Neural progenitor cell (in vitro differentiated cells): Measurements from ENCODE around the gene EMC1. TPM values are rescaled to one million over a fixed set of nuclear protein-coding genes. Genes with fewer than 3 reads are reported as not detected.
"Not testable (repeated sequence)": the region's sequence is repeated elsewhere in the genome, so short reads cannot be mapped to it uniquely, and the experiment has no call there.

Experiments
- DNase-seq: peaks from one replicate; pipeline ENCODE4 v3.0.0-alpha.2; 2016; ENCODE audit warnings: low spot score
- H2AFZ ChIP-seq: fragments of 200-600 bp; sonication (generic); replicated peaks from 2 replicates; pipeline ENCODE4 v1.6.1; 2016; ENCODE audit warnings: antibody characterized with exemption
- H3F3A ChIP-seq: fragments of 200-600 bp; sonication (generic); 2 replicates; pipeline ENCODE4 v1.6.1; 2016; ENCODE audit warnings: antibody characterized with exemption, low read depth
- H3K27ac ChIP-seq: fragments of 200-600 bp; sonication (generic); 2 replicates; pipeline ENCODE4 v1.5.1; 2016; ENCODE audit warnings: mild to moderate bottlenecking
- H3K27me3 ChIP-seq: fragments of 200-600 bp; sonication (generic); 2 replicates; pipeline ENCODE4 v1.6.1; 2016; ENCODE audit warnings: mild to moderate bottlenecking, moderate library complexity
- H3K36me3 ChIP-seq: fragments of 200-600 bp; sonication (generic); 2 replicates; pipeline ENCODE4 v1.5.1; 2016
- H3K4me1 ChIP-seq: fragments of 200-600 bp; sonication (generic); 2 replicates; pipeline ENCODE4 v1.6.1; 2016; ENCODE audit warnings: mixed run types
- H3K4me2 ChIP-seq: fragments of 200-600 bp; sonication (generic); 2 replicates; pipeline ENCODE4 v1.6.1; 2016
- H3K4me3 ChIP-seq: fragments of 200-600 bp; sonication (generic); 2 replicates; pipeline ENCODE4 v1.5.1; 2016
- H3K79me2 ChIP-seq: fragments of 200-600 bp; sonication (generic); 2 replicates; pipeline ENCODE4 v1.6.1; 2016; ENCODE audit warnings: low read depth
- H3K9ac ChIP-seq: fragments of 200-600 bp; sonication (generic); 2 replicates; pipeline ENCODE4 v1.6.1; 2016
- H3K9me3 ChIP-seq: fragments of 200-600 bp; sonication (generic); 2 replicates; pipeline ENCODE4 v1.5.1; 2016; ENCODE audit warnings: low read depth
- H4K20me1 ChIP-seq: fragments of 200-600 bp; sonication (generic); 2 replicates; pipeline ENCODE4 v1.6.1; 2016; ENCODE audit warnings: low read depth
- H3K27ac Mint-ChIP-seq: 3 replicates; pipeline ENCODE4 v1.8.0; 2021; ENCODE audit warnings: mixed read lengths
- H3K27me3 Mint-ChIP-seq: 2 replicates; pipeline ENCODE4 v1.8.0; 2022; ENCODE audit warnings: low read depth, mild to moderate bottlenecking, inconsistent platforms, moderate library complexity, mixed read lengths; ENCODE audit not compliant: insufficient read depth
- H3K36me3 Mint-ChIP-seq: 3 replicates; pipeline ENCODE4 v1.8.0; 2021; ENCODE audit warnings: mixed read lengths
- H3K4me1 Mint-ChIP-seq: 3 replicates; pipeline ENCODE4 v1.8.0; 2021; ENCODE audit warnings: mixed read lengths
- H3K4me3 Mint-ChIP-seq: 3 replicates; pipeline ENCODE4 v1.8.0; 2021; ENCODE audit warnings: mild to moderate bottlenecking, moderate library complexity, mixed read lengths
- H3K9me3 Mint-ChIP-seq: 3 replicates; pipeline ENCODE4 v1.8.0; 2020; ENCODE audit warnings: mixed read lengths
- EZH2 ChIP-seq: fragments of 200-600 bp; sonication (generic); IDR thresholded peaks from 2 replicates; pipeline ENCODE4 v1.6.1; 2017; ENCODE audit warnings: antibody characterized with exemption, mild to moderate bottlenecking, moderate library complexity
- EZH2phosphoT487 ChIP-seq: fragments of 200-600 bp; sonication (generic); IDR thresholded peaks from 2 replicates; pipeline ENCODE4 v1.6.1; 2017; ENCODE audit warnings: antibody characterized with exemption
- total RNA-seq: library from RNA; depleted of rRNA; stranded (reverse); fragments of >200 nt; gene quantifications from 2 replicates; pipeline ENCODE4 v1.2.3, GENCODE V29; 2015; ENCODE audit warnings: low replicate concordance
- TF ChIP-seq, protein P1 (sequence below): fragments of 200-600 bp; sonication (generic); IDR thresholded peaks from 2 replicates; pipeline ENCODE4 v1.5.1; 2017; ENCODE audit warnings: antibody characterized with exemption, mild to moderate bottlenecking

The EMC1 gene
- total RNA-seq, 1 donor from 2014 or later = 32.6 TPM

DNA sequence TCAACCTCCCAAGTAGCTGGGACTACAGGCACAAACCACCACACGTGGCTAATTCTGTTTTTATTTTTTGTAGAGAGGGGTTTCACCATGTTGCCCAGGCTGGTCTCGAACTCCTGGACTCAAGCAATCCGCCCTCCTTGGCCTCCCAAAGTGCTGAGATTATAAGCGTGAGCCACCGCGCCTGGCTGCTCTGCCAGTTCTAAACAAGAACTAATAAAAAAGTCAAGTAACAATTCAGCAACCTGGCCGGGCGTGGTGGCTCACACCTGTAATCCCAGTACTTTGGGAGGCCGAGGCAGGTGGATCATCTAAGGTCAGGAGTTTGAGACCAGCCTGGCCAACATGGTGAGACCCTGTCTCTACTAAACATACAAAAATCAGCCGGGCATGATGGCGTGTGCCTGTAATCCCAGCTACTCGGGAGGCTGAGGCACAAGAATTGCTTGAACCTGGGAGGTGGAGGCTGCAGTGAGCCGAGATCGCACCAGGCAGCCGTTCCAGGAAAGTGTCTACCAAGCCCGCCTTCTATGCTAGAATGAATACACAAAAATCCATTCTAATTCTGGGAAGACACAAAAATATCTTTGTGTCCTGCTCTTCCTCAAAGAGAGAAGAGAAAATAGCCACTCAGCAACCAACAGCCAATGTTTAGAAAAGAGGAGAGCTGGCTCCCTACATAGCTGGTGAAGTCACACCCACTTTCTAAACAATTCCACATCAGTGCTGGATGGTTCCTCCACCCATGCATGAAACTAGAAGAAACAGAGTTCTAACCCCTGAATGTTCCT, 19.4 kb downstream of the EMC1 start:
- H2AFZ ChIP-seq, H3K27ac ChIP-seq, H3K79me2 ChIP-seq, H3K27me3 ChIP-seq, DNase-seq, H3F3A ChIP-seq, H4K20me1 ChIP-seq, H3K9me3 Mint-ChIP-seq, H3K9ac ChIP-seq, H3K27me3 Mint-ChIP-seq, H3K4me1 ChIP-seq, H3K4me2 ChIP-seq, H3K4me3 ChIP-seq, H3K27ac Mint-ChIP-seq, H3K4me3 Mint-ChIP-seq, H3K9me3 ChIP-seq, H3K4me1 Mint-ChIP-seq, H3K36me3 ChIP-seq: not testable (repeated sequence)
- peaks cover 17% of the 10 kb centered on the region for H3K36me3 Mint-ChIP-seq

DNA sequence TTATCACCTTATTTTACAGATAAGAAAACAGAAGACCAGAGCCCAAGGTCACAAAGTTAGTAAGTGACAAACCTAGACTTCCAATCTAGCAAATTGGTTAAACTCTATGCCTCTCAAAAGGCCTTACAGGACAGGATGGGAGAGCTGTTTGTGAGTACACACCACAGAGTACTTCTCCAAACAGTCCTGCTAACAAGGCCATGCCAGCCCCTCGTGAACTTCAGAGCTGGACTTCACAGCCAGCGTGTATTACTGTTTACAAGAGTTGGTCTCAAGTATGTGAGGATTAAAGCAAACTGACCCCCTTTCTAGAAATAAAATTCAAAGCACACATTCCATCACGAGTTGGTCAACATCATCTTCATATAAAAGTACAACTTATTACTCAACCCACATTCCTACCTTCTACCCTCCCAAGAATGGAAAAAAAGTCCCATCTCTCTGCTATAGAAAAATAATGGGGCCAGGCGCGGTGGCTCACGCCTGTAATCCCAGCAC, 21.4 kb downstream of the EMC1 start:
- Histone ChIP-seq H3K79me2 (no peaks in the 10 kb centered on the region), H2AFZ (no peak overlapping the region), H3F3A (no peaks in the 10 kb centered on the region), H3K27me3 (no peaks in the 10 kb centered on the region), H3K9me3 (no peaks in the 10 kb centered on the region), H3K36me3 (no peaks in the 10 kb centered on the region), H3K9ac (no peak overlapping the region), H4K20me1 (peaks cover 4% of the 10 kb centered on the region), H3K4me2 (no peak overlapping the region), H3K4me3 (no peak overlapping the region), H3K27ac (no peak overlapping the region), H3K4me1 (no peaks in the 10 kb centered on the region)
- H3K4me1 Mint-ChIP-seq = no peaks in the 10 kb centered on the region
- H3K27me3 Mint-ChIP-seq = no peaks in the 10 kb centered on the region
- no peak overlapping the region for H3K4me3 Mint-ChIP-seq
- H3K27ac Mint-ChIP-seq = no peak overlapping the region
- TF ChIP-seq EZH2 = no peak
- TF ChIP-seq EZH2phosphoT487 = no peak
- TF ChIP-seq, protein P1, sequence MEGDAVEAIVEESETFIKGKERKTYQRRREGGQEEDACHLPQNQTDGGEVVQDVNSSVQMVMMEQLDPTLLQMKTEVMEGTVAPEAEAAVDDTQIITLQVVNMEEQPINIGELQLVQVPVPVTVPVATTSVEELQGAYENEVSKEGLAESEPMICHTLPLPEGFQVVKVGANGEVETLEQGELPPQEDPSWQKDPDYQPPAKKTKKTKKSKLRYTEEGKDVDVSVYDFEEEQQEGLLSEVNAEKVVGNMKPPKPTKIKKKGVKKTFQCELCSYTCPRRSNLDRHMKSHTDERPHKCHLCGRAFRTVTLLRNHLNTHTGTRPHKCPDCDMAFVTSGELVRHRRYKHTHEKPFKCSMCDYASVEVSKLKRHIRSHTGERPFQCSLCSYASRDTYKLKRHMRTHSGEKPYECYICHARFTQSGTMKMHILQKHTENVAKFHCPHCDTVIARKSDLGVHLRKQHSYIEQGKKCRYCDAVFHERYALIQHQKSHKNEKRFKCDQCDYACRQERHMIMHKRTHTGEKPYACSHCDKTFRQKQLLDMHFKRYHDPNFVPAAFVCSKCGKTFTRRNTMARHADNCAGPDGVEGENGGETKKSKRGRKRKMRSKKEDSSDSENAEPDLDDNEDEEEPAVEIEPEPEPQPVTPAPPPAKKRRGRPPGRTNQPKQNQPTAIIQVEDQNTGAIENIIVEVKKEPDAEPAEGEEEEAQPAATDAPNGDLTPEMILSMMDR = no peak
- peaks cover 21% of the 10 kb centered on the region for H3K36me3 Mint-ChIP-seq
- DNase-seq = no peak
- H3K9me3 Mint-ChIP-seq = no peaks in the 10 kb centered on the region

DNA sequence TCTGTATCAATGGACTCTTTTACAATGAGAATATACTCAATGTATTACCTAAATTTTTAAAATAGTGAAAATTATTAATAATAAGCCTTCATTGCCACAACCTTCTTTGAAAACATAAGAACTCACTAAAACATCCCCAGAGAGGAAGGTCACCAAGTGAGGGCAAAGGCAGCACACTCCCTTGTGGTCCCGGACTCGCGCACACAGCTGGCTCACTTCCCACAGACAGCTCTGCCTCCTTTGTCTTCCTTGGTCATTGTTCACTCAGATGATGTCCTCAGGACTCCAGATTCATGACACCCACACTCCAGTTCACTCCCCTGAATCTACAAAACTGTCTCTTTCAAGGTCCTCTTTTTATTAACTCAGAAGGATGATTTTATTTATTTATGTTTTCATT, 22.1 kb downstream of the EMC1 start:
- H3K4me2 ChIP-seq = no peak overlapping the region
- peaks cover 26% of the 10 kb centered on the region for H3K36me3 Mint-ChIP-seq
- no peak overlapping the region for H3K27ac Mint-ChIP-seq
- H3K9me3 ChIP-seq = no peaks in the 10 kb centered on the region
- H3K36me3 ChIP-seq = no peaks in the 10 kb centered on the region
- H3K9ac ChIP-seq = no peak overlapping the region
- H3K4me3 ChIP-seq = no peak overlapping the region
- H3K4me1 ChIP-seq = no peaks in the 10 kb centered on the region
- H3K4me1 Mint-ChIP-seq = no peaks in the 10 kb centered on the region
- no peaks in the 10 kb centered on the region for H3K79me2 ChIP-seq
- no peak overlapping the region for H2AFZ ChIP-seq
- no peaks in the 10 kb centered on the region for H3F3A ChIP-seq
- H3K27me3 ChIP-seq = no peaks in the 10 kb centered on the region
- no peak for DNase-seq
- no peak overlapping the region for H3K27ac ChIP-seq
- H3K27me3 Mint-ChIP-seq = no peaks in the 10 kb centered on the region
- H4K20me1 ChIP-seq = peaks cover 4% of the 10 kb centered on the region
- no peak overlapping the region for H3K4me3 Mint-ChIP-seq
- TF ChIP-seq EZH2 (no peak), EZH2phosphoT487 (no peak)
- TF ChIP-seq, protein P1 = no peak
- H3K9me3 Mint-ChIP-seq = no peaks in the 10 kb centered on the region
